ENCODE results near the gene SEMA3F.

SEMA3F gene

DNA sequence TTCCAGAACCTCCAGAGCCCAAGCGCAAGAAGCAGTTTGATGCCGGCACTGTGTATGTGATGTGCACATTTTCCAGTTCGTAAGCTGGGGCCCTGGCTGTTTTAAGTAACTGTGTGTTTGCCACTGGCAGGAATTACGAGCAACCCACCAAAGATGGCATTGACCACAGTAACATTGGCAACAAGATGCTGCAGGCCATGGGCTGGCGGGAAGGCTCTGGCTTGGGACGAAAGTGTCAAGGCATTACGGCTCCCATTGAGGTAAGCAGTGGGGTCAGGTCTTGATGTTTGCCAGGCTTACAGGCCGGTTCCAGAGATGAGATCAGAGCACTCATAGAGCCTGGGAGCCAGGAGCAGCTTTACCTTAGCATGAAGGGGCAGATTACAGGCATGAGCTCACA lies 38.0 kb upstream of the SEMA3F start:
- DNase-seq, result no peak
- H3K9me2 ChIP-seq (replicated peaks; ENCODE audit: insufficient read depth, low read length), result no peaks in the 10 kb centered on the region
- no peaks in the 10 kb centered on the region for H3K4me1 ChIP-seq (ENCODE audit: low read length)
- H4K20me1 ChIP-seq (ENCODE audit: insufficient read depth, low read length), result peaks cover 5% of the 10 kb centered on the region; the same call in 1 of the 2 replicates
- no peak overlapping the region for H3K4me2 ChIP-seq (ENCODE audit: low read depth, low read length)
- H3F3A ChIP-seq (ENCODE audit: insufficient read depth, low read length), result peaks cover 11% of the 10 kb centered on the region
- TF ChIP-seq EZH2phosphoT487 (IDR thresholded peaks at IDR 0.05; ENCODE audit: low read length), result no peak
- no peak overlapping the region for H3K27ac ChIP-seq (ENCODE audit: low read length)
- peaks cover 17% of the 10 kb centered on the region; the same call in 1 of the 2 replicates for H3K36me3 ChIP-seq (replicated peaks; ENCODE audit: insufficient read depth, low read length)
- H3K4me3 ChIP-seq (ENCODE audit: low read length), result no peak overlapping the region
- no peaks in the 10 kb centered on the region for H3K9me3 ChIP-seq (replicated peaks; ENCODE audit: insufficient read depth, low read length)
- no peaks in the 10 kb centered on the region for H3K27me3 ChIP-seq (replicated peaks; ENCODE audit: insufficient read depth, low read length)
- H3K9ac ChIP-seq (ENCODE audit: low read length), result no peak overlapping the region
- peaks cover 12% of the 10 kb centered on the region for H3K79me2 ChIP-seq (ENCODE audit: low read length)
- H2AFZ ChIP-seq (ENCODE audit: low read length), result no peak overlapping the region

GRCh38 chr3:50118237-50118636 lies 36.9 kb upstream of the SEMA3F start:
- Histone ChIP-seq H4K20me1 (ENCODE audit: insufficient read depth, low read length) (peaks cover 5% of the 10 kb centered on the region; the same call in 1 of the 2 replicates), H3K36me3 (replicated peaks; ENCODE audit: insufficient read depth, low read length) (peaks cover 17% of the 10 kb centered on the region; the same call in 1 of the 2 replicates), H3F3A (ENCODE audit: insufficient read depth, low read length) (peaks cover 11% of the 10 kb centered on the region), H3K4me2 (ENCODE audit: low read depth, low read length) (no peak overlapping the region), H3K9me2 (replicated peaks; ENCODE audit: insufficient read depth, low read length) (no peaks in the 10 kb centered on the region), H3K9ac (ENCODE audit: low read length) (no peak overlapping the region), H3K27ac (ENCODE audit: low read length) (no peak overlapping the region), H3K79me2 (ENCODE audit: low read length) (peaks cover 9% of the 10 kb centered on the region), H3K4me1 (ENCODE audit: low read length) (no peaks in the 10 kb centered on the region), H3K27me3 (replicated peaks; ENCODE audit: insufficient read depth, low read length) (no peaks in the 10 kb centered on the region), H2AFZ (ENCODE audit: low read length) (no peak overlapping the region), H3K4me3 (ENCODE audit: low read length) (no peak overlapping the region), H3K9me3 (replicated peaks; ENCODE audit: insufficient read depth, low read length) (no peaks in the 10 kb centered on the region)
- DNase-seq, result no peak
- no peak for TF ChIP-seq EZH2phosphoT487 (IDR thresholded peaks at IDR 0.05; ENCODE audit: low read length)
- no peak for TF ChIP-seq EZH2 (optimal IDR thresholded peaks at IDR 0.05; ENCODE audit: low read depth, low read length)
- no peak for TF ChIP-seq CTCF (IDR thresholded peaks at IDR 0.05; ENCODE audit: low read length)

DNA sequence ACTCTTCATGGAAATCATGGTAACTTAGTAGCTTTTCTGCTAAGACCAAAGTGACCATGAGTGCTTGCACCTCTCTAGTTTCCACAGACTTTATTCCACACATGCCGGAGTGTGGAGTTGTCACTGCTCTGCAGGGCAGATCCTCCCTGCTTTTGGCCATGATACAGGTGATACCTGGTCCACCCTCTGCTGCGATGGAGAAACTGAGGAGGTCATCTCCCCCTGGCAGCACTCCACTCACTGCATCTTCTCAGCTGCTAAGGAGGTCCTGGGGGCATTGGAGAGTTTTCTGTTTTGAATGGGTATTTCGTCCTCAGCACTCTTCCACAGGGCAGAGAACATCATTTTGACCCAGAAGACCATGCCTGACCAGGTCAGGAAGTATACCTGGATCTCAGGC lies 35.3 kb upstream of the SEMA3F start:
- no peak overlapping the region for H2AFZ ChIP-seq (ENCODE audit: low read length)
- H3K27ac ChIP-seq (ENCODE audit: low read length), result no peak overlapping the region
- no peaks in the 10 kb centered on the region for H3K79me2 ChIP-seq (ENCODE audit: low read length)
- TF ChIP-seq EZH2phosphoT487 (IDR thresholded peaks at IDR 0.05; ENCODE audit: low read length) (no peak), EZH2 (optimal IDR thresholded peaks at IDR 0.05; ENCODE audit: low read depth, low read length) (no peak), CTCF (IDR thresholded peaks at IDR 0.05; ENCODE audit: low read length) (no peak)
- H3K4me1 ChIP-seq (ENCODE audit: low read length), result no peaks in the 10 kb centered on the region
- H4K20me1 ChIP-seq (ENCODE audit: insufficient read depth, low read length), result peaks cover 5% of the 10 kb centered on the region; the same call in 1 of the 2 replicates
- H3K27me3 ChIP-seq (replicated peaks; ENCODE audit: insufficient read depth, low read length), result no peaks in the 10 kb centered on the region
- peaks cover 11% of the 10 kb centered on the region for H3F3A ChIP-seq (ENCODE audit: insufficient read depth, low read length)
- H3K9me3 ChIP-seq (replicated peaks; ENCODE audit: insufficient read depth, low read length), result no peaks in the 10 kb centered on the region
- no peak for DNase-seq
- no peak overlapping the region for H3K9ac ChIP-seq (ENCODE audit: low read length)
- H3K4me3 ChIP-seq (ENCODE audit: low read length), result no peak overlapping the region
- H3K9me2 ChIP-seq (replicated peaks; ENCODE audit: insufficient read depth, low read length), result no peaks in the 10 kb centered on the region
- H3K4me2 ChIP-seq (ENCODE audit: low read depth, low read length), result no peak overlapping the region
- peaks cover 17% of the 10 kb centered on the region; the same call in 1 of the 2 replicates for H3K36me3 ChIP-seq (replicated peaks; ENCODE audit: insufficient read depth, low read length)

- H2AFZ ChIP-seq (ENCODE audit: low read length), result no peak overlapping the region
- no peaks in the 10 kb centered on the region for H3K27me3 ChIP-seq (replicated peaks; ENCODE audit: insufficient read depth, low read length)
- no peaks in the 10 kb centered on the region for H3K79me2 ChIP-seq (ENCODE audit: low read length)
- no peak for TF ChIP-seq EZH2 (optimal IDR thresholded peaks at IDR 0.05; ENCODE audit: low read depth, low read length)
- no peak for TF ChIP-seq CTCF (IDR thresholded peaks at IDR 0.05; ENCODE audit: low read length)
- no peak for TF ChIP-seq EZH2phosphoT487 (IDR thresholded peaks at IDR 0.05; ENCODE audit: low read length)
- H3K9me3 ChIP-seq (replicated peaks; ENCODE audit: insufficient read depth, low read length), result no peaks in the 10 kb centered on the region
- DNase-seq, result no peak
- H3K4me3 ChIP-seq (ENCODE audit: low read length), result no peak overlapping the region
- no peak overlapping the region for H3K27ac ChIP-seq (ENCODE audit: low read length)
- H3K9ac ChIP-seq (ENCODE audit: low read length), result no peak overlapping the region
- peaks cover 17% of the 10 kb centered on the region; the same call in 1 of the 2 replicates for H3K36me3 ChIP-seq (replicated peaks; ENCODE audit: insufficient read depth, low read length)
- H3K4me2 ChIP-seq (ENCODE audit: low read depth, low read length), result no peak overlapping the region
- peaks cover 11% of the 10 kb centered on the region for H3F3A ChIP-seq (ENCODE audit: insufficient read depth, low read length)
- H4K20me1 ChIP-seq (ENCODE audit: insufficient read depth, low read length), result peaks cover 5% of the 10 kb centered on the region; the same call in 1 of the 2 replicates
- no peaks in the 10 kb centered on the region for H3K4me1 ChIP-seq (ENCODE audit: low read length)
- no peaks in the 10 kb centered on the region for H3K9me2 ChIP-seq (replicated peaks; ENCODE audit: insufficient read depth, low read length)
Observed at GRCh38 chr3:50120364-50121071, 34.6 kb upstream of the SEMA3F start.
